Lower leg skin (tissue), 4 donors: Measurements from ENCODE around the gene MAPK10. TPM values are rescaled to one million over a fixed set of nuclear protein-coding genes. Genes with fewer than 3 reads are reported as not detected.

Source experiments
- DNase-seq, 2 donors: peaks; one replicate each; pipeline ENCODE4 v3.0.0-alpha.2; 2019; ENCODE audit warnings: low spot score in 2 of 2
- H3K4me3 ChIP-seq: fragments of 200-600 bp; sonication (generic); 2 replicates; pipeline ENCODE4 v1.5.1; 2017; ENCODE audit warnings: mild to moderate bottlenecking, low read depth; ENCODE audit not compliant: poor library complexity, severe bottlenecking
- POLR2A ChIP-seq, 2 donors: fragments of 450-650 bp; IDR thresholded peaks; one replicate each; pipeline ENCODE4 v1.6.1; 2016 to 2017; ENCODE audit warnings: antibody characterized with exemption in 2 of 2, mild to moderate bottlenecking in 1 of 2, moderate library complexity in 1 of 2
- WGBS, 2 donors: methylation state at CpG; one replicate each; pipeline ENCODE4 v1.1.5; 2018; 5-methylcytosine and 5-hydroxymethylcytosine counted together
- intact Hi-C: fragments of 100-400 bp; cut with DNase I; formaldehyde crosslinking; loops from one replicate; pipeline ENCODE4 v1.15.0; 2023; ENCODE audit warnings: low total_unique reads
- total RNA-seq, 4 donors: library from RNA; depleted of rRNA; stranded (reverse); fragments of >200 nt; gene quantifications; one replicate each; pipeline ENCODE4 v1.1.0, GENCODE V29; 2016
- TF ChIP-seq, protein P1 (sequence below), 3 donors: fragments of 450-650 bp; IDR thresholded peaks; one replicate each; pipeline ENCODE4 v1.5.1; 2016; ENCODE audit warnings: antibody characterized with exemption in 3 of 3, mild to moderate bottlenecking in 3 of 3, moderate library complexity in 2 of 3

Gene MAPK10
- total RNA-seq, 4 donors from 2014 or later, result 1.7 to 3.2 (median 2.8) TPM

DNA sequence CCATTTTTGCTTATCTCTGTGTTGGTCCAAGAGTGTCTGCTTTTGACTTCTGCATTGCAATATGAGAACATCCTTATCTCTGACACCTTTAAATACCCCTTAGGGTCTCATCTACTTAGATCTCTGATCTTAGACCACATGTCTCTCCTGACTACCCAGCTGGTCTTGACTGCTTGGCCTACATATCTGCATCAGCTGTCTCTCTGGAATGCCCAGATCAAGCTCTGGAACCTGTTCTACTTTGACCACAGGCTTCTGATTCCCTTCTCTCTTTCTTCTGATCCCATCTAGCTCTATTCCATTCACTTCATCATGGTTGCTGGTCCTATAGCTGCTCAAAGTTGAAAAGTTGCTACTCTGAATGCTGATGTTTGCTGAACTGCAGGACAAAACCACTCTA lies 301.2 kb downstream of the MAPK10 start:
- intact Hi-C loops, result no loop called here
- TF ChIP-seq, protein P1, sequence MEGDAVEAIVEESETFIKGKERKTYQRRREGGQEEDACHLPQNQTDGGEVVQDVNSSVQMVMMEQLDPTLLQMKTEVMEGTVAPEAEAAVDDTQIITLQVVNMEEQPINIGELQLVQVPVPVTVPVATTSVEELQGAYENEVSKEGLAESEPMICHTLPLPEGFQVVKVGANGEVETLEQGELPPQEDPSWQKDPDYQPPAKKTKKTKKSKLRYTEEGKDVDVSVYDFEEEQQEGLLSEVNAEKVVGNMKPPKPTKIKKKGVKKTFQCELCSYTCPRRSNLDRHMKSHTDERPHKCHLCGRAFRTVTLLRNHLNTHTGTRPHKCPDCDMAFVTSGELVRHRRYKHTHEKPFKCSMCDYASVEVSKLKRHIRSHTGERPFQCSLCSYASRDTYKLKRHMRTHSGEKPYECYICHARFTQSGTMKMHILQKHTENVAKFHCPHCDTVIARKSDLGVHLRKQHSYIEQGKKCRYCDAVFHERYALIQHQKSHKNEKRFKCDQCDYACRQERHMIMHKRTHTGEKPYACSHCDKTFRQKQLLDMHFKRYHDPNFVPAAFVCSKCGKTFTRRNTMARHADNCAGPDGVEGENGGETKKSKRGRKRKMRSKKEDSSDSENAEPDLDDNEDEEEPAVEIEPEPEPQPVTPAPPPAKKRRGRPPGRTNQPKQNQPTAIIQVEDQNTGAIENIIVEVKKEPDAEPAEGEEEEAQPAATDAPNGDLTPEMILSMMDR (IDR thresholded peaks at IDR 0.05), result no peak
- TF ChIP-seq POLR2A (IDR thresholded peaks at IDR 0.05), result no peak
- no peak overlapping the region for H3K4me3 ChIP-seq
- DNase-seq, result no peak

- TF ChIP-seq POLR2A (IDR thresholded peaks at IDR 0.05), result no peak
- TF ChIP-seq, protein P1 (IDR thresholded peaks at IDR 0.05), result no peak
Measured at GRCh38 chr4:86055898-86056297, 304.0 kb downstream of the MAPK10 start.

GRCh38 chr4:86054286-86055032 lies 305.4 kb downstream of the MAPK10 start:
- intact Hi-C loops, result no loop called here
- WGBS, 2 donors, result 69 to 70% methylated on average over 6 of the region's 6 CpGs
- TF ChIP-seq, protein P1 (IDR thresholded peaks at IDR 0.05), result no peak
- no peak for TF ChIP-seq POLR2A (IDR thresholded peaks at IDR 0.05)
- no peak overlapping the region for H3K4me3 ChIP-seq
- no peak for DNase-seq

More at GRCh38 chr4:86055898-86056297, 304.0 kb downstream of the MAPK10 start:
- 12 to 14% methylated on average over 1 of the region's 1 CpG for WGBS, 2 donors
- no peak for DNase-seq
- H3K4me3 ChIP-seq, result no peak overlapping the region
- intact Hi-C loops, result no loop called here

- no peak overlapping the region for H3K4me3 ChIP-seq
- intact Hi-C loops, result no loop called here
- no peak for DNase-seq
- no peak for TF ChIP-seq POLR2A (IDR thresholded peaks at IDR 0.05)
- TF ChIP-seq, protein P1 (IDR thresholded peaks at IDR 0.05), result no peak
- 98% methylated on average over 1 of the region's 1 CpG for WGBS, 2 donors
Measured at GRCh38 chr4:86050496-86050895, 309.4 kb downstream of the MAPK10 start.

DNA sequence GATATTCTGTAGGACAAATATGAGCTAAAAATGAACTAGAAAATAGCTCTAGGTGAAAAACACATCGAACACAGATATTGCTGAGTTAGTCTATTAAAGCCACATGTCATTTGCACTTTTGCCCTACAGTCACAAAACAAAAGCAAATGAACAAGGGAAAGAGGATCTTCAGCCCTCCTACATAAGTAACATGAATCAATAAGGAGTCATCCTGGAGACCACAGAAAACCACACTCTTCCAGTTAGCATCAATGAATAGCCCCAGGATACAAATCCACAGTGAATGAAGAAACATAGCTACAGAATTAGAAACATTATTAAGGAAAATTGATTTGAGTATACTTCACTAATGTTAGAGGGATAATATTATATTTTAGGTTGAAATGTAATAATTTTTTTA lies 311.4 kb downstream of the MAPK10 start:
- H3K4me3 ChIP-seq, result no peak overlapping the region
- intact Hi-C loops, result loop anchor here (10.0 kb wide), 1 partner anchor 964 kb away; no protein-coding TSS in a partner anchor
- TF ChIP-seq POLR2A (IDR thresholded peaks at IDR 0.05), result no peak
- TF ChIP-seq, protein P1 (IDR thresholded peaks at IDR 0.05), result no peak
- no peak for DNase-seq
- 35 to 41% methylated on average over 1 of the region's 1 CpG for WGBS, 2 donors
